ENCODE measurements around the gene SLC25A22. TPM values are rescaled to one million over a fixed set of nuclear protein-coding genes. Genes with fewer than 3 reads are reported as not detected.

SLC25A22 gene
- total and polyA plus RNA-seq, 10 of the 15 experiments (the other 5 are each of a cell fraction or from before 2014, with no cell fraction given): 0.27 to 27.0 (median 8.2) TPM

DNA sequence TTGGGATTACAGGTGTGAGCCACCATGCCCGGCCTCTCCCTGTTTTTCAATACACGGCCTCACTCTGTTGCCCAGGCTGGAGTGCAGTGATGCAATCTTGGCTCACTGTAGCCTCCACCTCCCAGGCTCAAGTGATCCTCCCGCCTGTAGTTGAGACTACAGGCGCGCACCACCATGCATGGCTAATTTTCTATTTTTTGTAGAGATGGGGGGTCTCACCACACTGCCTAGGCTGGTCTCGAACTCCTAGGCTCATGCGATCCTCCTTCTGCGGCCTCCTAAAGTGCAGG lies 32.3 kb downstream of the SLC25A22 start:
- Histone ChIP-seq H4K20me1 (ENCODE audit: control insufficient read depth, insufficient read depth) (no peaks in the 10 kb centered on the region), H3K27ac (ENCODE audit: control insufficient read depth, insufficient read depth) (no peak overlapping the region), H3K36me3 (ENCODE audit: control insufficient read depth in 2 of 2, insufficient read depth in 2 of 2, low read length in 1 of 2) (peaks cover 26 to 33% of the 10 kb centered on the region in 2 experiments; a peak in 3 of 4 replicates), H3K4me1 (ENCODE audit: control insufficient read depth, insufficient read depth, low read length) (no peaks in the 10 kb centered on the region), H3K27me3 (replicated peaks in 1 of 2; ENCODE audit: control insufficient read depth in 2 of 2, insufficient read depth in 2 of 2, low read length in 1 of 2) (no peaks in the 10 kb centered on the region), H2AFZ (ENCODE audit: control insufficient read depth, low read depth, low read length) (no peak overlapping the region), H3K4me2 (ENCODE audit: control insufficient read depth, insufficient read depth) (no peak overlapping the region), H3K9me3 (replicated peaks; ENCODE audit: control insufficient read depth, insufficient read depth, low read length) (no peaks in the 10 kb centered on the region), H3K9ac (ENCODE audit: control insufficient read depth, insufficient read depth, low read length) (no peak overlapping the region), H3K79me2 (ENCODE audit: control insufficient read depth, insufficient read depth, low read length) (no peaks in the 10 kb centered on the region), H3K4me3 (no peak overlapping the region)
- CTCF ChIA-PET: interaction anchor here (1.1 kb wide), 2 partner anchors 19 to 92 kb away, joined by 3 read pairs; partner anchors contain the start of gene TALDO1
- BruUV-seq (replicated peaks): no TSS peak
- ATAC-seq: no peak
- SMC1A ChIA-PET (ENCODE audit: uncharacterized antibody, unreplicated experiment): interaction anchor here (1.1 kb wide), 1 partner anchor 39 kb away, joined by 5 read pairs; no protein-coding TSS in a partner anchor
- no peak for TF ChIP-seq DPF2 (IDR thresholded peaks at IDR 0.05)
- TF ChIP-seq, protein P1, sequence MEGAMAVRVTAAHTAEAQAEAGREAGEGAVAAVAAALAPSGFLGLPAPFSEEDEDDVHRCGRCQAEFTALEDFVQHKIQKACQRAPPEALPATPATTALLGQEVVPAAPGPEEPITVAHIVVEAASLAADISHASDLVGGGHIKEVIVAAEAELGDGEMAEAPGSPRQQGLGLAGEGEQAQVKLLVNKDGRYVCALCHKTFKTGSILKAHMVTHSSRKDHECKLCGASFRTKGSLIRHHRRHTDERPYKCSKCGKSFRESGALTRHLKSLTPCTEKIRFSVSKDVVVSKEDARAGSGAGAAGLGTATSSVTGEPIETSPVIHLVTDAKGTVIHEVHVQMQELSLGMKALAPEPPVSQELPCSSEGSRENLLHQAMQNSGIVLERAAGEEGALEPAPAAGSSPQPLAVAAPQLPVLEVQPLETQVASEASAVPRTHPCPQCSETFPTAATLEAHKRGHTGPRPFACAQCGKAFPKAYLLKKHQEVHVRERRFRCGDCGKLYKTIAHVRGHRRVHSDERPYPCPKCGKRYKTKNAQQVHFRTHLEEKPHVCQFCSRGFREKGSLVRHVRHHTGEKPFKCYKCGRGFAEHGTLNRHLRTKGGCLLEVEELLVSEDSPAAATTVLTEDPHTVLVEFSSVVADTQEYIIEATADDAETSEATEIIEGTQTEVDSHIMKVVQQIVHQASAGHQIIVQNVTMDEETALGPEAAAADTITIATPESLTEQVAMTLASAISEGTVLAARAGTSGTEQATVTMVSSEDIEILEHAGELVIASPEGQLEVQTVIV (IDR thresholded peaks at IDR 0.05; ENCODE audit: borderline replicate concordance, partially characterized antibody): no peak
- no peak for TF ChIP-seq FOXK2 (IDR thresholded peaks at IDR 0.05)
- TF ChIP-seq CBX3 (IDR thresholded peaks at IDR 0.05; ENCODE audit: borderline replicate concordance, low read depth): no peak
- no peak for TF ChIP-seq BCL3 (IDR thresholded peaks at IDR 0.05; ENCODE audit: borderline replicate concordance, insufficient read depth, low read depth, low read length, poor library complexity, severe bottlenecking)
- no peak for TF ChIP-seq CEBPZ (IDR thresholded peaks at IDR 0.05; ENCODE audit: low read depth, low read length)
- intact Hi-C loops (cut with micrococcal nuclease; ENCODE audit: unreplicated experiment): loop anchor here (1.0 kb wide), 1 partner anchor 37 kb away; no protein-coding TSS in a partner anchor
- in situ Hi-C loops (cut with MboI): no loop called here
- 98% methylated on average over 8 of the region's 8 CpGs for WGBS (ENCODE audit: insufficient coverage, insufficient replicate concordance, low lambda C conversion rate, missing lambda C conversion rate)
- FAIRE-seq: no peak
- RAD21 ChIA-PET (ENCODE audit: unreplicated experiment): no interaction called here
- DNase-seq (ENCODE audit: low read depth, low spot score): no peak
- POLR2A ChIA-PET: no interaction called here
